HG02852 (cell line): ENCODE measurements around the gene KRTAP12-2.
"Not testable (repeated sequence)": the region's sequence is repeated elsewhere in the genome, so short reads cannot be mapped to it uniquely, and the experiment has no call there.

Experiments
- ATAC-seq: cut with Tn5 transposase; IDR thresholded peaks from one replicate; pipeline ENCODE4 v1.9.1; 2021; ENCODE audit warnings: mild to moderate bottlenecking, moderate library complexity; ENCODE audit not compliant: unreplicated experiment

KRTAP12-2 gene

GRCh38 chr21:44632067-44632466, 34.7 kb downstream of the KRTAP12-2 start:
- no peak for ATAC-seq

- ATAC-seq = no peak
Observed at GRCh38 chr21:44630440-44630839, 36.3 kb downstream of the KRTAP12-2 start.

- no peak for ATAC-seq
Observed at GRCh38 chr21:44628707-44629391, 37.9 kb downstream of the KRTAP12-2 start.

GRCh38 chr21:44627831-44628233, 38.9 kb downstream of the KRTAP12-2 start:
- not testable (repeated sequence) for ATAC-seq

DNA sequence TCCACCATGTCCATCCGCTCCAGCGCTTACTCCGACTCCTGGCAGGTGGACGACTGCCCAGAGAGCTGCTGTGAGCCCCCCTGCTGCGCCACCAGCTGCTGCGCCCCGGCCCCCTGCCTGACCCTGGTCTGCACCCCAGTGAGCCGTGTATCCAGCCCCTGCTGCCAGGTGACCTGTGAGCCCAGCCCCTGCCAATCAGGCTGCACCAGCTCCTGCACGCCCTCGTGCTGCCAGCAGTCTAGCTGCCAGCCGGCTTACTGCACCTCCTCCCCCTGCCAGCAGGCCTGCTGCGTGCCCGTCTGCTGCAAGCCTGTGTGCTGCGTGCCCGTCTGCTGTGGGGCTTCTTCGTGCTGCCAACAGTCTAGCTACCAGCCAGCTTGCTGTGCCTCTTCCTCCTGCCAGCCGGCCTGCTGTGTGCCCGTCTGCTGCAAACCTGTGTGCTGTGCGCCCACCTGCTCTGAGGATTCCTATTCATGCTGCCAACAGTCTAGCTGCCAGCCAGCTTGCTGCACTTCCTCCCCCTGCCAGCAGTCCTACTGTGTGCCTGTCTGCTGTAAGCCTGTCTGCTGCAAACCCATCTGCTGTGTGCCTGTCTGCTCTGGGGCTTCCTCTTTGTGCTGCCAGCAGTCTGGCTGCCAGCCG, 39.4 kb downstream of the KRTAP12-2 start:
- ATAC-seq = not testable (repeated sequence)

DNA sequence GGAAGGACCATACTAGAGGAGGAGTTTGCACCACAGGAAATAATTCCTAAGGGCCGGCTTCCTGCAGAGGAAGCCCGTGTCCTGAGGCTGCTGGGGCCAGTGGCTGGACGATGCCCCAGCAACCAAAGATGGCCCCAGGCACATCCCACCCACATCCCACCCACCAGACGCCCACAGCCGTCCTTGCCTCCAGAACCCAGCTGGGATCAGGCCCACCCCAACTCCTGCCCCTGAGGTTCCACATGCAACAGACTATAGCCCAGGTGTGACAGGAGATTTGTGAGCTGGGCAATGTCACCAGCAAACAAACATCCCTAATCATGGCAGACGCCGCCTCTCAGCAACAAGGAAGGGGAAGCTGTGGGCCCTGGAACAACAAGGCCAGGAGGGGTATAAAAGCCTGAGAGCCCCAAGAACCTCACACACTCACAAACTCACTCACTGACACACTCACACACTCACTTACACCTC, 40.0 kb downstream of the KRTAP12-2 start, which contains the start of gene KRTAP10-9:
TSS of gene KRTAP10-9 (plus strand) at position 421 of the 471 bp plus-strand sequence. CDS start 79 bp downstream, outside the sequence.
- no peak for ATAC-seq

DNA sequence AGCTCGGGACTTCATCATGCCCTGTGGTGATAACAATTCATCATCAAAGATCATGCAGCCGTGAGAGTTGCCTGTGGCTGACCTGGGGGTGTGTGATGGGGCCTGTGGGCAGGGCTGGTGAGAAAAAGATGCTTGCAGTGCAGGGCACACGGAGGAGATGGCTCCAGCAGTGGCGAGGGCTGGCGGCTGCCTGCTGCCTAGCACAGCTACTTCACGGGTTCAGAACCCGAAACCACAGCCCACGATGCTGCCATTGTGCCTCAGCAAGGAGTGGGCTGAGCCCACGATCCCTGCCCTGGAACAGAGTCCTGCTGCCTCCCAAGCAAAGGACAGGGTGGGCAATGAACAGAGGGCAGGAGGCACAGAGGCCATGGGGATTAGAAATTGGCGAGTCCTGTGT, 40.5 kb downstream of the KRTAP12-2 start:
- no peak for ATAC-seq

- no peak for ATAC-seq
Observed at GRCh38 chr21:44625756-44626155, 41.0 kb downstream of the KRTAP12-2 start.

- no peak for ATAC-seq
Observed at GRCh38 chr21:44623575-44623974, 43.2 kb downstream of the KRTAP12-2 start.

- no peak for ATAC-seq
Observed at GRCh38 chr21:44619886-44620285, 46.8 kb downstream of the KRTAP12-2 start.

DNA sequence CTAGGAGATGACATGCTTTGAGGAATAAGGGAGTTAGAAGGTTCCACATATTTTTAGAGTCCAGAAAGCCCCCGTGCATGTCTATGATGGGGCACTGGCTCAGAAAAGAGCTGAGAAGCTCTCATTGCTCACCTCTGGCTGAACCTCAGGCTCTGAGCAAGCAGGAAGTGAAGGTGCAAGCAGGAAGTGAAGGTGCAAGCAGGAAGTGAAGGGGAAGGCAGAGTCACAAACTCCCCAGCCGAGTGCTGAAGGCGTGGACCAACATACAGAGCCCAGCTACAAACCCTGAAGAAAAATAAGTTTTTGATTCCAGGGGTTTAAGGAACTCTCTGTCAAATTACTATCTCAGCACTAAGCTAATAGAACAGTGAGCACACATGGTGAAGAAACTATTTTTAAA, 47.8 kb downstream of the KRTAP12-2 start:
- no peak for ATAC-seq

DNA sequence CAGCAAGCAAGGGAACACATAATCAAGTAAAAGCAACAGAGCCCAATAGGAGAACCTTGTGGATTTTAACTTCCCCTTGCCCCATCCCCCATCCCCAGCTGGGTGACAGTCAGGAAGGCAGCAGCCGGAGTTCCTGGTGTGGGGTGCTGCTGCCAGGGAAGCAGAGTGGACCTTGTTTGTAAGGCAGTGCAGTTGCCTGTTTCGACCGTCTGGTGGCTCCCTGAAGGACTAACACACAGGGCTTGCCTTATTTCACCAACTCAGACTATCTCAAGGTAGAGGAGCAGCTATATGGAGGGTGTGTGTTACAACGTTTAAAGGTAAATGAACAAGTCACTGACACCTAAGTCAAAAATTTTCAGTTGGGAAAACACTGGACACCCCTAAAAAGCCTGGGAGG, 48.2 kb downstream of the KRTAP12-2 start:
- no peak for ATAC-seq

DNA sequence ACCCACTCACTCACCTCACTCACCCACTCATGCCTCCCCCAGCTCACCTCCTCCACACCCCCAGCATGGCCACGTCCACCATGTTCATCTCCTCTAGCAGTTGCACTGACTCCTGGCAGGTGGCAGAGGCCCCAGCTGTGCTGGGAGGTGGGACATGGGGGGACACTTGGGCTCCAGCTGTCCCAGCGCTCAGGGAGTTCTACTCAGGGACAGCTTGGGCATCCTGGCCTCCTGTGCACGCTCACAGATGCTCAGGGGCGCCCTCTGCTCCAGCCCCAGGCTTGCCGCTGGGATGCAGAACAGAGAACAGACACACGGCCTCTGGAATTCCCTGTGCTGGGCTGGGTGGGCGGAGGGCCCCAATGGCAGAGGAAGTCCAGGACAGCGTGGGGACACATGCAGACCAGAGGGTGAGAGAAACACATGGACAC, 49.6 kb downstream of the KRTAP12-2 start:
- no peak for ATAC-seq

DNA sequence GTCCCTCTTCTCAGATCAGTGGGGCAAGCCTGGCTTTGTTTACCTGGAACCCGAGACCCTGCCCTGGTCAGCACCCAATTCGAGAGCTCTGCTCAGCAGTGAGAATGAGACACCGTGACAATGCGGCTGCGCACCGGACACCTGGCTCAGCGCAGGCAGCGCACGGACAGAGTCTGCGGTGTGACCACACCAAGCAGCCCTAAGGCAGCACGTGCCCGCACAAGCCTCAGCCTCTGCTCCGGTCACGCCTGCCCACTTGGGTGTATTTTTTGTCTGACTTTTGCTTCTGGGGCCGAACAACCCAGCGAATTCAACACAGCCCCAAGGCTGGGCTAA, 50.2 kb downstream of the KRTAP12-2 start:
- ATAC-seq = no peak
